Esophagus (tissue), 2 donors: ENCODE results near the gene THBS4. TPM values are rescaled to one million over a fixed set of nuclear protein-coding genes. Genes with fewer than 3 reads are reported as not detected.

ENCODE experiments used
- H3K27ac ChIP-seq, 2 donors: one replicate each; pipeline ENCODE4 v1.5.1; 2013; ENCODE audit warnings: low read depth in 2 of 2, mild to moderate bottlenecking in 2 of 2, inconsistent platforms in 1 of 2, low read length in 1 of 2, moderate library complexity in 1 of 2
- H3K27me3 ChIP-seq, 2 donors: one replicate each; pipeline ENCODE4 v1.6.1; 2013; ENCODE audit warnings: low read length in 2 of 2, control low read depth in 1 of 2, mild to moderate bottlenecking in 1 of 2; ENCODE audit not compliant: insufficient read depth in 2 of 2, control insufficient read depth in 1 of 2
- H3K36me3 ChIP-seq, 2 donors: one replicate each; pipeline ENCODE4 v1.6.1; 2013; ENCODE audit warnings: low read length in 1 of 2; ENCODE audit not compliant: control insufficient read depth in 2 of 2, insufficient read depth in 2 of 2
- H3K4me1 ChIP-seq, 2 donors: one replicate each; pipeline ENCODE4 v1.6.1; 2013; ENCODE audit warnings: low read length in 1 of 2; ENCODE audit not compliant: control insufficient read depth in 2 of 2, insufficient read depth in 2 of 2
- H3K4me3 ChIP-seq, 2 donors: one replicate each; pipeline ENCODE4 v1.5.1; 2013; ENCODE audit warnings: low read length in 2 of 2, mild to moderate bottlenecking in 2 of 2, low read depth in 1 of 2, moderate library complexity in 1 of 2
- H3K9me3 ChIP-seq, 2 donors: one replicate each; pipeline ENCODE4 v1.6.1; 2013; ENCODE audit warnings: mild to moderate bottlenecking in 2 of 2, low read depth in 1 of 2, low read length in 1 of 2, moderate library complexity in 1 of 2; ENCODE audit not compliant: control insufficient read depth in 2 of 2, insufficient read depth in 1 of 2
- WGBS, 2 donors: extraction: QIAGEN DNeasy Blood & Tissue Kit; methylation state at CpG; one replicate each; pipeline ENCODE4 v1.1.7; 2013; 5-methylcytosine and 5-hydroxymethylcytosine counted together
- polyA plus RNA-seq, 2 donors: library from polyadenylated mRNA; stranded (reverse); fragments of 200-250 nt; gene quantifications; one replicate each; pipeline ENCODE4 v1.2.3, GENCODE V29; 2013
- donor health status: healthy with polysubstance abuse.
- donor health status: Bipolar disorder and iron deficiency.

The THBS4 gene
- polyA plus RNA-seq, 2 donors: 0.71 to 1.0 TPM

DNA sequence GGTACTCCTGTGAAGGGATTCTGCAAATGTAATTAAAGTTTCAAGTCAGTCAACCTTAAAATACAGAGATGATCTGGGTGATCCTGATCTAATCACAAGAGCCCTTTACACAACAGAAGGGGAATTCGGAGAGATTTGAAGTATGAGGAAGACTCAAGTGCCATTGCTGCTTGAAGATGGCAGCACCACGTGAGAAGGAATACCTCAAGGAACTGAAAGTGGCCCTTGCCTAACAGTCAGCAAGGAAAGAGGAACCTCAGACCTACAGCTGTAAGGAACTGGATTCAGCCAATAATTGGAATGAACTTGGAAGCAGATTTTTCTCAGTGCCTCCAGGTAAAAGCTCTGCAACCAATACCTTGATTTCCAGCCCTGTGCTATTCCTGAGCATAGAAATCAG lies 87.4 kb downstream of the THBS4 start:
- 80 to 83% methylated on average over 2 of the region's 2 CpGs for WGBS, 2 donors
- H3K4me3 ChIP-seq: no peak overlapping the region

GRCh38 chr5:80124121-80124918 lies 89.2 kb downstream of the THBS4 start:
- 79 to 89% methylated on average over 9 of the region's 9 CpGs for WGBS, 2 donors
- Histone ChIP-seq H3K9me3 (no peaks in the 10 kb centered on the region), H3K4me1 (no peaks in the 10 kb centered on the region), H3K27ac (no peak overlapping the region), H3K36me3 (peaks cover 0 to 2% of the 10 kb centered on the region in 2 donors), H3K4me3 (no peak overlapping the region), H3K27me3 (no peaks in the 10 kb centered on the region)

More for the DNA sequence above, 87.4 kb downstream of the THBS4 start:
- Histone ChIP-seq H3K36me3 (peaks cover 0 to 2% of the 10 kb centered on the region in 2 donors), H3K4me1 (no peaks in the 10 kb centered on the region), H3K9me3 (no peaks in the 10 kb centered on the region), H3K27ac (no peak overlapping the region), H3K27me3 (no peaks in the 10 kb centered on the region)

- H3K27me3 ChIP-seq: no peaks in the 10 kb centered on the region
- peaks cover 0 to 2% of the 10 kb centered on the region in 2 donors for H3K36me3 ChIP-seq
- H3K4me3 ChIP-seq: no peak overlapping the region
- no peaks in the 10 kb centered on the region for H3K9me3 ChIP-seq
- no peak overlapping the region for H3K27ac ChIP-seq
- H3K4me1 ChIP-seq: no peaks in the 10 kb centered on the region
- 81 to 82% methylated on average over 11 of the region's 11 CpGs for WGBS, 2 donors
These were observed 90.1 kb downstream of the THBS4 start for GRCh38 chr5:80125022-80125961.

DNA sequence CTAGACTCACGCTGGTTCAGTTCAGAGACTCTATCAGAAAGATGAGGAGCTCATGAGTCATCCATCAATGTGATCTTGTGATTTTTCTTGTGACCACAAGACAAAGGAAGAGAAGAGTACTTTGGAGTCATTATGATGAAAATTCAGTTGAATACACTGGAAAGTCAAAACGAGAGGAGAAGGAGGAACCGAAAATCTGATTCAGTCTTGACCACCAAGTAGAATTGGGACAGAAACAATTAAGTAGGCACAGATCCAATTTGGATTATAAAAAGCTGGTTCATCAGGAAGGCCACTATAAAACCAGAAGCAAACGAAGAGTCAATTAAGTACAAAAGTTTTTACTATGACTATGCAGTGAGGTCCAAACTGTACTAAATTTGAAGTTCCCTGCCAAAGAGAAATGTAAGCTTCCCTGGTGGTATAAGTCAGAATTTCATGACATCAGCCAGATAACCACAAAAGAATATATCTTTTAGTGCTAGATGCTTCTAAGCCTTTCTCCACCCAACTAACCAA lies 90.9 kb downstream of the THBS4 start:
- H3K4me3 ChIP-seq: no peak overlapping the region
- peaks cover 0 to 2% of the 10 kb centered on the region in 2 donors for H3K36me3 ChIP-seq
- WGBS, 2 donors: 65 to 68% methylated on average over 4 of the region's 4 CpGs

DNA sequence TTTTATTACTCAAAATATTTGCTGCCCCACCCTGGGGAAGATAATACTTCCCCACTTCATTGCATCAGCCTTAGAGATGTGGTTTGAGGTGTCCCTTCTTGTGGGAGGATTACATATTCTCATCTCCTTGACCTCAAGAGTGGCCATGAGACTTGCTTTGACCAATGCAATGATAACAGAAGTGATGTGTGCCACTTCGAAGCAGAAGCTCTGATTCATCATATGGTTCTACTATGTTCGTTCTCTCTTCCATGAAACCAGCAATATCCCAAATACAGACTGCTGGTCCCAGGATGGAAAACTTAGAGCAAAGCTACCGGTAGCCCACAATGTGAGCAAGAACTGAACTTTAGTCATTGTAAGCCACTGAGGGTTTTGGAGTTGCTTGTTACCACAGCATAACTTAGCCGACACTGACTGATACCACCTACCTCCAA lies 92.0 kb downstream of the THBS4 start:
- Histone ChIP-seq H3K27ac (no peak overlapping the region), H3K9me3 (no peaks in the 10 kb centered on the region), H3K4me3 (no peak overlapping the region), H3K36me3 (peaks cover 0 to 2% of the 10 kb centered on the region in 2 donors), H3K27me3 (no peaks in the 10 kb centered on the region), H3K4me1 (no peaks in the 10 kb centered on the region)
- WGBS, 2 donors: 73 to 92% methylated on average over 4 of the region's 4 CpGs

More for the DNA sequence above, 90.9 kb downstream of the THBS4 start:
- Histone ChIP-seq H3K27me3 (no peaks in the 10 kb centered on the region), H3K27ac (no peak overlapping the region), H3K9me3 (no peaks in the 10 kb centered on the region), H3K4me1 (no peaks in the 10 kb centered on the region)

- WGBS, 2 donors: 53 to 57% methylated on average over 2 of the region's 2 CpGs
- H3K4me3 ChIP-seq: no peak overlapping the region
- H3K9me3 ChIP-seq: no peaks in the 10 kb centered on the region
- H3K27me3 ChIP-seq: no peaks in the 10 kb centered on the region
- H3K36me3 ChIP-seq: peaks cover 0 to 2% of the 10 kb centered on the region in 2 donors
- no peaks in the 10 kb centered on the region for H3K4me1 ChIP-seq
- H3K27ac ChIP-seq: no peak overlapping the region
These were observed 93.0 kb downstream of the THBS4 start for GRCh38 chr5:80128141-80128540.

GRCh38 chr5:80129146-80129545 lies 94.0 kb downstream of the THBS4 start:
- WGBS, 2 donors: 91% methylated on average over 5 of the region's 5 CpGs
- Histone ChIP-seq H3K9me3 (no peaks in the 10 kb centered on the region), H3K27me3 (no peaks in the 10 kb centered on the region), H3K27ac (no peak overlapping the region), H3K36me3 (peaks cover 0 to 2% of the 10 kb centered on the region in 2 donors), H3K4me1 (no peaks in the 10 kb centered on the region), H3K4me3 (no peak overlapping the region)

Other genes with a start within 250 kb of the THBS4 start
- gene MTX3, start 44.1 kb upstream of the THBS4 start, polyA plus RNA-seq: 1 to 10 TPM; 4.2 to 4.8 TPM
- 10 to 100 TPM; 10.8 to 11.7 TPM for gene SERINC5, start 220.7 kb downstream of the THBS4 start, polyA plus RNA-seq